Astrocyte (in vitro differentiated cells and primary cell): Measurements from ENCODE around the gene SFTPB. TPM values are rescaled to one million over a fixed set of nuclear protein-coding genes. Genes with fewer than 3 reads are reported as not detected.

Experiments
- DNase-seq: peaks from one replicate; pipeline ENCODE4 v3.0.0-alpha.2; 2010; ENCODE audit warnings: low read depth
- FAIRE-seq: peaks from 2 replicates; lab custom pipeline; 2011; peaks lifted over from hg19 to GRCh38; lab: Jason Lieb, UNC
- H2AFZ ChIP-seq: 2 replicates; pipeline ENCODE4 v1.6.0; 2012; ENCODE audit warnings: low read depth, low read length, inconsistent platforms
- H3K27ac ChIP-seq: 2 replicates; pipeline ENCODE4 v1.5.1; 2011; ENCODE audit warnings: low read depth, low read length, inconsistent platforms
- H3K27me3 ChIP-seq: 2 replicates; pipeline ENCODE4 v1.6.0; 2011; ENCODE audit warnings: low read length, inconsistent platforms; ENCODE audit not compliant: insufficient read depth
- H3K36me3 ChIP-seq: 2 replicates; pipeline ENCODE4 v1.5.1; 2011; ENCODE audit warnings: low read length, inconsistent platforms; ENCODE audit not compliant: insufficient read depth
- H3K4me1 ChIP-seq: 2 replicates; pipeline ENCODE4 v1.5.1; 2011; ENCODE audit warnings: low read length, inconsistent platforms; ENCODE audit not compliant: insufficient read depth
- H3K4me2 ChIP-seq: 2 replicates; pipeline ENCODE4 v1.6.0; 2012; ENCODE audit warnings: low read length, inconsistent platforms
- H3K4me3 ChIP-seq: 2 replicates; pipeline ENCODE4 v1.5.1; 2011; ENCODE audit warnings: low read depth, mild to moderate bottlenecking, low read length, inconsistent platforms; ENCODE audit not compliant: insufficient read depth
- H3K79me2 ChIP-seq: 2 replicates; pipeline ENCODE4 v1.6.0; 2012; ENCODE audit warnings: mild to moderate bottlenecking, low read length, inconsistent platforms; ENCODE audit not compliant: insufficient read depth
- H3K9ac ChIP-seq: 2 replicates; pipeline ENCODE4 v1.6.0; 2012; ENCODE audit warnings: mild to moderate bottlenecking, low read length, inconsistent platforms
- H3K9me3 ChIP-seq: 2 replicates; pipeline ENCODE4 v1.5.1; 2012; ENCODE audit warnings: low read depth, mild to moderate bottlenecking, low read length, inconsistent platforms; ENCODE audit not compliant: insufficient read depth
- H4K20me1 ChIP-seq: 2 replicates; pipeline ENCODE4 v1.6.0; 2012; ENCODE audit warnings: low read length, inconsistent platforms; ENCODE audit not compliant: insufficient read depth
- H3K27ac Mint-ChIP-seq: one replicate; pipeline ENCODE4 v1.8.0; 2021; ENCODE audit warnings: mild to moderate bottlenecking, mixed read lengths; ENCODE audit not compliant: unreplicated experiment
- H3K27me3 Mint-ChIP-seq: one replicate; pipeline ENCODE4 v1.8.0; 2021; ENCODE audit warnings: low read depth, mixed read lengths; ENCODE audit not compliant: unreplicated experiment
- H3K36me3 Mint-ChIP-seq: one replicate; pipeline ENCODE4 v1.8.0; 2021; ENCODE audit warnings: low read depth, mixed read lengths; ENCODE audit not compliant: unreplicated experiment
- H3K4me1 Mint-ChIP-seq: one replicate; pipeline ENCODE4 v1.8.0; 2021; ENCODE audit warnings: low read depth, mixed read lengths; ENCODE audit not compliant: unreplicated experiment
- H3K4me3 Mint-ChIP-seq: one replicate; pipeline ENCODE4 v1.8.0; 2021; ENCODE audit warnings: mild to moderate bottlenecking, moderate library complexity, mixed read lengths; ENCODE audit not compliant: unreplicated experiment
- H3K9me3 Mint-ChIP-seq: one replicate; pipeline ENCODE4 v1.8.0; 2021; ENCODE audit warnings: mild to moderate bottlenecking, mixed read lengths; ENCODE audit not compliant: unreplicated experiment
- EZH2 ChIP-seq: IDR thresholded peaks from 2 replicates; pipeline ENCODE4 v1.6.1; 2012; ENCODE audit warnings: mild to moderate bottlenecking, low read length, inconsistent platforms; ENCODE audit not compliant: insufficient read depth
- total RNA-seq: library from RNA; stranded (reverse); gene quantifications from 2 replicates; pipeline ENCODE4 v1.2.1, GENCODE V29; 2021
- TF ChIP-seq, protein P1 (sequence below): IDR thresholded peaks from 2 replicates; pipeline ENCODE4 v1.5.1; 2011; ENCODE audit warnings: low read depth, mild to moderate bottlenecking, inconsistent platforms, low read length, moderate library complexity; ENCODE audit not compliant: insufficient read depth

The SFTPB gene
- total RNA-seq, 1 donor from 2014 or later = not detected

GRCh38 chr2:85644909-85645308 is 23.1 kb downstream of the SFTPB start:
- Histone ChIP-seq H3K27me3 (no peaks in the 10 kb centered on the region), H3K36me3 (peaks cover 65% of the 10 kb centered on the region), H3K9ac (no peak overlapping the region), H2AFZ (no peak overlapping the region), H3K9me3 (no peaks in the 10 kb centered on the region), H3K4me2 (no peak overlapping the region), H3K79me2 (no peaks in the 10 kb centered on the region), H3K27ac (no peak overlapping the region), H3K4me3 (no peak overlapping the region), H3K4me1 (peaks cover 13% of the 10 kb centered on the region), H4K20me1 (peaks cover 13% of the 10 kb centered on the region)
- Mint-ChIP-seq H3K27me3 (no peaks in the 10 kb centered on the region), H3K27ac (no peak overlapping the region), H3K4me1 (no peaks in the 10 kb centered on the region), H3K4me3 (no peak overlapping the region), H3K36me3 (peaks cover 16% of the 10 kb centered on the region), H3K9me3 (no peaks in the 10 kb centered on the region)
- FAIRE-seq = no peak
- TF ChIP-seq, protein P1, sequence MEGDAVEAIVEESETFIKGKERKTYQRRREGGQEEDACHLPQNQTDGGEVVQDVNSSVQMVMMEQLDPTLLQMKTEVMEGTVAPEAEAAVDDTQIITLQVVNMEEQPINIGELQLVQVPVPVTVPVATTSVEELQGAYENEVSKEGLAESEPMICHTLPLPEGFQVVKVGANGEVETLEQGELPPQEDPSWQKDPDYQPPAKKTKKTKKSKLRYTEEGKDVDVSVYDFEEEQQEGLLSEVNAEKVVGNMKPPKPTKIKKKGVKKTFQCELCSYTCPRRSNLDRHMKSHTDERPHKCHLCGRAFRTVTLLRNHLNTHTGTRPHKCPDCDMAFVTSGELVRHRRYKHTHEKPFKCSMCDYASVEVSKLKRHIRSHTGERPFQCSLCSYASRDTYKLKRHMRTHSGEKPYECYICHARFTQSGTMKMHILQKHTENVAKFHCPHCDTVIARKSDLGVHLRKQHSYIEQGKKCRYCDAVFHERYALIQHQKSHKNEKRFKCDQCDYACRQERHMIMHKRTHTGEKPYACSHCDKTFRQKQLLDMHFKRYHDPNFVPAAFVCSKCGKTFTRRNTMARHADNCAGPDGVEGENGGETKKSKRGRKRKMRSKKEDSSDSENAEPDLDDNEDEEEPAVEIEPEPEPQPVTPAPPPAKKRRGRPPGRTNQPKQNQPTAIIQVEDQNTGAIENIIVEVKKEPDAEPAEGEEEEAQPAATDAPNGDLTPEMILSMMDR = no peak
- TF ChIP-seq EZH2 = no peak
- DNase-seq = no peak

GRCh38 chr2:85642725-85643124 is 25.3 kb downstream of the SFTPB start:
- FAIRE-seq (no peak), DNase-seq (no peak)
- Histone ChIP-seq H3K79me2 (no peaks in the 10 kb centered on the region), H2AFZ (no peak overlapping the region), H3K9ac (no peak overlapping the region), H3K9me3 (no peaks in the 10 kb centered on the region), H3K4me2 (no peak overlapping the region), H3K4me1 (no peaks in the 10 kb centered on the region), H3K36me3 (peaks cover 64% of the 10 kb centered on the region), H3K4me3 (no peak overlapping the region), H3K27me3 (no peaks in the 10 kb centered on the region), H3K27ac (no peak overlapping the region), H4K20me1 (peaks cover 15% of the 10 kb centered on the region)
- Mint-ChIP-seq H3K27me3 (no peaks in the 10 kb centered on the region), H3K27ac (no peak overlapping the region), H3K4me3 (no peak overlapping the region), H3K36me3 (peaks cover 8% of the 10 kb centered on the region), H3K9me3 (no peaks in the 10 kb centered on the region), H3K4me1 (no peaks in the 10 kb centered on the region)
- no peak for TF ChIP-seq EZH2
- TF ChIP-seq, protein P1 = no peak

GRCh38 chr2:85635636-85636035 is 32.4 kb downstream of the SFTPB start:
- TF ChIP-seq, protein P1 = no peak
- TF ChIP-seq EZH2 = no peak
- FAIRE-seq (no peak), DNase-seq (no peak)
- H3K9me3 ChIP-seq = no peaks in the 10 kb centered on the region
- peaks cover 18% of the 10 kb centered on the region for H3K36me3 Mint-ChIP-seq
- H3K27me3 Mint-ChIP-seq = no peaks in the 10 kb centered on the region
- H3K79me2 ChIP-seq = peaks cover 24% of the 10 kb centered on the region
- H3K4me3 Mint-ChIP-seq = no peak overlapping the region
- no peak overlapping the region for H3K27ac Mint-ChIP-seq
- H3K36me3 ChIP-seq = peaks cover 42% of the 10 kb centered on the region
- H3K4me2 ChIP-seq = no peak overlapping the region
- no peaks in the 10 kb centered on the region for H3K4me1 ChIP-seq
- H3K27me3 ChIP-seq = no peaks in the 10 kb centered on the region
- H3K4me3 ChIP-seq = no peak overlapping the region
- H4K20me1 ChIP-seq = peaks cover 28% of the 10 kb centered on the region
- no peak overlapping the region for H2AFZ ChIP-seq
- H3K4me1 Mint-ChIP-seq = peaks cover 3% of the 10 kb centered on the region
- H3K9me3 Mint-ChIP-seq = no peaks in the 10 kb centered on the region
- H3K27ac ChIP-seq = no peak overlapping the region
- H3K9ac ChIP-seq = no peak overlapping the region
